Endodermal cell (in vitro differentiated cells): ENCODE data around the gene ERBB4. TPM values are rescaled to one million over a fixed set of nuclear protein-coding genes. Genes with fewer than 3 reads are reported as not detected.

Source experiments
- DNase-seq: peaks from one replicate; pipeline ENCODE4 v3.0.0-alpha.2; 2017
- H3K27ac ChIP-seq: 2 replicates; pipeline ENCODE4 v1.5.1; 2013; ENCODE audit warnings: mild to moderate bottlenecking, low read depth, low read length, moderate library complexity
- H3K27me3 ChIP-seq: 2 replicates; pipeline ENCODE4 v1.6.1; 2013; ENCODE audit warnings: mild to moderate bottlenecking, low read length, moderate library complexity; ENCODE audit not compliant: insufficient read depth, control insufficient read depth, poor library complexity, severe bottlenecking
- H3K36me3 ChIP-seq: 2 replicates; pipeline ENCODE4 v1.7.0; 2013; ENCODE audit warnings: mild to moderate bottlenecking, low read length, moderate library complexity; ENCODE audit not compliant: control insufficient read depth, insufficient read depth
- H3K4me1 ChIP-seq: one replicate; pipeline ENCODE4 v1.7.0; 2013; ENCODE audit warnings: low read length; ENCODE audit not compliant: control insufficient read depth, insufficient read depth
- H3K4me3 ChIP-seq: 2 replicates; pipeline ENCODE4 v1.5.1; 2013; ENCODE audit warnings: mild to moderate bottlenecking, low read length, moderate library complexity
- H3K9ac ChIP-seq: 2 replicates; pipeline ENCODE4 v1.6.1; 2013; ENCODE audit warnings: mild to moderate bottlenecking, low read length, moderate library complexity; ENCODE audit not compliant: poor library complexity, severe bottlenecking; ENCODE audit errors: extremely low read depth
- H3K9me3 ChIP-seq: 2 replicates; pipeline ENCODE4 v1.6.1; 2013; ENCODE audit warnings: mild to moderate bottlenecking, low read length, moderate library complexity; ENCODE audit not compliant: control insufficient read depth
- H3K27ac Mint-ChIP-seq: 2 replicates; pipeline ENCODE4 v1.8.0; 2020; ENCODE audit warnings: mixed read lengths
- H3K27me3 Mint-ChIP-seq: 2 replicates; pipeline ENCODE4 v1.8.0; 2021; ENCODE audit warnings: mild to moderate bottlenecking, mixed read lengths; ENCODE audit not compliant: insufficient read depth
- H3K36me3 Mint-ChIP-seq: 2 replicates; pipeline ENCODE4 v1.8.0; 2020; ENCODE audit warnings: low read depth, mixed read lengths
- H3K4me1 Mint-ChIP-seq: 2 replicates; pipeline ENCODE4 v1.8.0; 2020; ENCODE audit warnings: mixed read lengths
- H3K4me3 Mint-ChIP-seq: 2 replicates; pipeline ENCODE4 v1.8.0; 2020; ENCODE audit warnings: mild to moderate bottlenecking, moderate library complexity, mixed read lengths
- H3K9me3 Mint-ChIP-seq: 2 replicates; pipeline ENCODE4 v1.8.0; 2020; ENCODE audit warnings: mild to moderate bottlenecking, mixed read lengths
- WGBS, 2 experiments: methylation state at CpG; one replicate each; pipeline versions ENCODE4 v1.1.5 to v1.1.7; 2013; ENCODE audit warnings: missing lambda C conversion rate in 2 of 2, mixed read lengths in 1 of 2; ENCODE audit not compliant: insufficient coverage in 1 of 2, insufficient read length in 1 of 2; 5-methylcytosine and 5-hydroxymethylcytosine counted together
- total RNA-seq, 2 donors: library from RNA; stranded (reverse); fragmentation: NEBNext Ultra II Directional in 1 of 2; extraction: Animal tissue kit (Norgen Biotek cat#: 25700) in 1 of 2; gene quantifications; 2 replicates in 1 of 2; 3 replicates in 1 of 2; pipeline ENCODE4 v1.2.1, GENCODE V29; 2021
- TF ChIP-seq, protein P1 (sequence below): fragments of 200-600 bp; sonication (generic); conservative IDR thresholded peaks from 2 replicates; pipeline ENCODE4 v1.5.0; 2021; ENCODE audit warnings: antibody characterized with exemption, mild to moderate bottlenecking

Gene ERBB4
- total RNA-seq, 2 donors from 2014 or later = 154 to 158 TPM

GRCh38 chr2:211854832-211855231 lies 683.8 kb downstream of the ERBB4 start:
- Histone ChIP-seq H3K27me3 (no peaks in the 10 kb centered on the region), H3K9me3 (no peaks in the 10 kb centered on the region), H3K4me3 (no peak overlapping the region), H3K9ac (no peak overlapping the region), H3K36me3 (no peaks in the 10 kb centered on the region), H3K27ac (no peak overlapping the region), H3K4me1 (no peaks in the 10 kb centered on the region)
- Mint-ChIP-seq H3K27ac (no peak overlapping the region), H3K4me3 (no peak overlapping the region), H3K9me3 (no peaks in the 10 kb centered on the region), H3K27me3 (no peaks in the 10 kb centered on the region), H3K4me1 (no peaks in the 10 kb centered on the region), H3K36me3 (no peaks in the 10 kb centered on the region)
- no peak for DNase-seq
- 96% methylated on average over 3 of the region's 3 CpGs; no CpG with 5 or more reads in 1 of the 2 experiments for WGBS, 2 experiments
- TF ChIP-seq, protein P1, sequence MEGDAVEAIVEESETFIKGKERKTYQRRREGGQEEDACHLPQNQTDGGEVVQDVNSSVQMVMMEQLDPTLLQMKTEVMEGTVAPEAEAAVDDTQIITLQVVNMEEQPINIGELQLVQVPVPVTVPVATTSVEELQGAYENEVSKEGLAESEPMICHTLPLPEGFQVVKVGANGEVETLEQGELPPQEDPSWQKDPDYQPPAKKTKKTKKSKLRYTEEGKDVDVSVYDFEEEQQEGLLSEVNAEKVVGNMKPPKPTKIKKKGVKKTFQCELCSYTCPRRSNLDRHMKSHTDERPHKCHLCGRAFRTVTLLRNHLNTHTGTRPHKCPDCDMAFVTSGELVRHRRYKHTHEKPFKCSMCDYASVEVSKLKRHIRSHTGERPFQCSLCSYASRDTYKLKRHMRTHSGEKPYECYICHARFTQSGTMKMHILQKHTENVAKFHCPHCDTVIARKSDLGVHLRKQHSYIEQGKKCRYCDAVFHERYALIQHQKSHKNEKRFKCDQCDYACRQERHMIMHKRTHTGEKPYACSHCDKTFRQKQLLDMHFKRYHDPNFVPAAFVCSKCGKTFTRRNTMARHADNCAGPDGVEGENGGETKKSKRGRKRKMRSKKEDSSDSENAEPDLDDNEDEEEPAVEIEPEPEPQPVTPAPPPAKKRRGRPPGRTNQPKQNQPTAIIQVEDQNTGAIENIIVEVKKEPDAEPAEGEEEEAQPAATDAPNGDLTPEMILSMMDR = peak; percentile 63

GRCh38 chr2:211846714-211847113 lies 691.9 kb downstream of the ERBB4 start:
- Histone ChIP-seq H3K9ac (no peak overlapping the region), H3K27me3 (no peaks in the 10 kb centered on the region), H3K4me1 (peaks cover 5% of the 10 kb centered on the region), H3K4me3 (no peak overlapping the region), H3K27ac (peak overlapping the region; percentile 15), H3K36me3 (no peaks in the 10 kb centered on the region), H3K9me3 (no peaks in the 10 kb centered on the region)
- no peak overlapping the region for H3K4me3 Mint-ChIP-seq
- TF ChIP-seq, protein P1 = no peak
- no peaks in the 10 kb centered on the region for H3K9me3 Mint-ChIP-seq
- H3K27me3 Mint-ChIP-seq = no peaks in the 10 kb centered on the region
- WGBS, 2 experiments = 60 to 89% methylated on average over 1 of the region's 1 CpG
- peaks cover 22% of the 10 kb centered on the region for H3K4me1 Mint-ChIP-seq
- no peak overlapping the region for H3K27ac Mint-ChIP-seq
- DNase-seq = no peak
- H3K36me3 Mint-ChIP-seq = no peaks in the 10 kb centered on the region

- Histone ChIP-seq H3K4me1 (peaks cover 5% of the 10 kb centered on the region), H3K27me3 (no peaks in the 10 kb centered on the region), H3K9ac (no peak overlapping the region), H3K27ac (peak overlapping the region; percentile 59), H3K9me3 (no peaks in the 10 kb centered on the region), H3K36me3 (no peaks in the 10 kb centered on the region), H3K4me3 (no peak overlapping the region)
- TF ChIP-seq, protein P1 = no peak
- Mint-ChIP-seq H3K27ac (no peak overlapping the region), H3K36me3 (no peaks in the 10 kb centered on the region), H3K4me3 (no peak overlapping the region), H3K4me1 (peaks cover 22% of the 10 kb centered on the region), H3K9me3 (no peaks in the 10 kb centered on the region), H3K27me3 (no peaks in the 10 kb centered on the region)
- no peak for DNase-seq
Observed at GRCh38 chr2:211846036-211846400, 692.6 kb downstream of the ERBB4 start.
